ENCODE results near the gene FAM110D. TPM values are rescaled to one million over a fixed set of nuclear protein-coding genes. Genes with fewer than 3 reads are reported as not detected.

The FAM110D gene
- total and polyA plus RNA-seq, 2 of the 8 experiments (the other 6 are each of a cell fraction or from before 2014, with no cell fraction given), result 0.21 to 0.48 TPM

DNA sequence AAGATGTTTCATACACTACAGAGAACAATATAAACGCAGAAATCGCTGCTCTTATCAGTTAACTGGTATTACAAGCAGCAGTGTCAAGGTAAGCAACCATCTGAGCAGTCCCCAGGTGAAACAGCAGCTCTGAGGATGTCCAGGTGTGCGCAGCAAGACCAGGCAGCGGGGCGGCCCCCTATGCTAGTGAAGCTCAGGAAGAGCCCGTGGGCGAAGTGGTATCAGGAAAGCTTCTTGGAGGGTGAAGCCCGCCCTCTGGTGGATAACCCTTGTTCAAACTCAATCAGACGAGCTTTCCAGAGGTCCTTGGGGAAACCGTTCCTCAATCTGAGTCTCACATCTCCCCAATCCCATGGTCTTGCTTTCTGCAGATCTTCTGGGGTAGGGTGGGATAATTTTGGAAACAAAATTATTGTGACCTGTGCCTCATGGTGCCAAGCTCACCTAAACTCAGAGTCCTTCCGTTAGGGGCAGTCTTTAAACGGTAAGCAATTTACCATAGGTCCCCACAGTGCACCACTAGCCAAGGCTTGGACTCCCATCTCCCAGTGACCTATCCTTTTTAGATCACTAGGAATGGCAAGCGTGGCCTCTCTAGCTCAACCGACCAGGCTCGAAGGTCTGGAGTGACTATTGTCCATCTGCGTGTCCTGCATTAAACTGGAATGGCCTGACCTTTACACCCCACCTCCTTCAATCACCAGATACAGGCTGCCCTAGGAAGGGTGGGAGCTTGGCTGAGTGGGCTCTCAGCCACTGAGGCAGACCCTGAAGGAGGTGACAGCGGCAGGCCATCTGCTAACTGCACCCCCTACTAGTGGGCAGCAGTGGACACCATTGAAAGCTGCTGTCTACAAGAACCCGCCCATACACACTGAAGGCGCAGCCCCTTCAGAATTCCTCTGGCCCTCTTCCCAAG, 13.6 kb upstream of the FAM110D start (continued):
- TF ChIP-seq, protein P1, sequence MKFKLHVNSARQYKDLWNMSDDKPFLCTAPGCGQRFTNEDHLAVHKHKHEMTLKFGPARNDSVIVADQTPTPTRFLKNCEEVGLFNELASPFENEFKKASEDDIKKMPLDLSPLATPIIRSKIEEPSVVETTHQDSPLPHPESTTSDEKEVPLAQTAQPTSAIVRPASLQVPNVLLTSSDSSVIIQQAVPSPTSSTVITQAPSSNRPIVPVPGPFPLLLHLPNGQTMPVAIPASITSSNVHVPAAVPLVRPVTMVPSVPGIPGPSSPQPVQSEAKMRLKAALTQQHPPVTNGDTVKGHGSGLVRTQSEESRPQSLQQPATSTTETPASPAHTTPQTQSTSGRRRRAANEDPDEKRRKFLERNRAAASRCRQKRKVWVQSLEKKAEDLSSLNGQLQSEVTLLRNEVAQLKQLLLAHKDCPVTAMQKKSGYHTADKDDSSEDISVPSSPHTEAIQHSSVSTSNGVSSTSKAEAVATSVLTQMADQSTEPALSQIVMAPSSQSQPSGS (IDR thresholded peaks at IDR 0.05; ENCODE audit: low read length), result no peak
- TF ChIP-seq JUN (IDR thresholded peaks at IDR 0.05; ENCODE audit: low read depth, low read length), result no peak
